Activated T-helper 1 cell treated with anti-CD3 and anti-CD28 coated beads, Interleukin-12 subunit alpha, Interleukin-12 subunit beta, Interleukin-2, Interleukin-4 antibody, amounts not matched to agents 30 ng/mL and 10 ng/mL and 1 ng/mL, durations not matched to agents 14 hours and 24 hours and 36 hours (primary cell): ENCODE data around the gene NVL. TPM values are rescaled to one million over a fixed set of nuclear protein-coding genes. Genes with fewer than 3 reads are reported as not detected.

Experiments used
- total RNA-seq: library from RNA; stranded (reverse); gene quantifications from 2 replicates; pipeline ENCODE4 v1.2.3, GENCODE V29; 2022

NVL gene
- total RNA-seq, 1 donor from 2014 or later = 47.6 TPM

Other genes starting within 250 kb of the NVL start
- gene FBXO28, start 216.1 kb downstream of the NVL start, total RNA-seq = 29.3 and 32.2 TPM in 2 replicates
- gene DEGS1, start 146.9 kb downstream of the NVL start, total RNA-seq = 54.7 and 57.1 TPM in 2 replicates
- 80.7 and 82.3 TPM in 2 replicates for gene CNIH4, start 26.7 kb upstream of the NVL start, total RNA-seq
- 91.6 and 95.8 TPM in 2 replicates for gene WDR26, start 104.6 kb upstream of the NVL start, total RNA-seq